Measurements from ENCODE around the gene C1QTNF12. TPM values are rescaled to one million over a fixed set of nuclear protein-coding genes. Genes with fewer than 3 reads are reported as not detected.
A peak's percentile ranks its signal among the peaks of the same experiment; 100 is the strongest.

The C1QTNF12 gene
- total RNA-seq, 6 experiments from 2014 or later, result 0.40 to 4.0 (median 1.1) TPM; not detected in 1

DNA sequence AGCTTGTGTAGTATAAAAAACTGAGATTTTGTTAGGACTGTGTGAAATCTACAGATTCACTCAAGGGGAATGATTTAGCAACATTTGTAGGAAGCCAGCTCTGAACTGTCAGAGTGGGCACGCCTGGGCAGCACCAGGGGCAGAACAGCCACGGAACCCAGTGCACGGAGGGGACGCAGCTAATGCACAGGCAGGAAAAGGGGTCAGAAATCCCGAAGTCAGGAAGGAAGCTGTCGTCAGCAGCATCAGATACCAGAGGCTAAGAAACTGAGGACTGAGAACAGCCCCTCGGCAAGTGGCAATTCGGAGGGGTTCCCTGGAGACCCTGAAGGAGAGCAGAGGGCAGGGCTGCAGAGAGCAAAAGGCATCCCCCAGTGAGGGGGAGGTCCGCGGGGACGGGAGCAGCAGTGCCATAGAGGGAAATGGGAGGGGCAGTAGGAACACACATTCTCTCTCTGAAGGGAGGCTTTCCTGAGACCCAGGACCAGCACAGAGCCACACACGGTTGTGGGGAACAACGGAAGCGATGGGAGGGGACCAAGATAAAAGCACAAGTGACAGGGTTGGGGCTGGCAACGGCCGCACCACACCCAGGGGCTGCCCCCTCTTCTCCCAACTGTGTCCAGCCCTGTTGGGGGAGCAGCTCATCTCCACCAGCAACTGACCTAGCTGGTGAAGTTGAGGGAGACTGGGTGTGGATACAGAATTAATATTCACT, 14.5 kb upstream of the C1QTNF12 start:
- peaks cover 0 to 46% (median 11%) of the 10 kb centered on the region in 4 donors for H3K36me3 ChIP-seq

DNA sequence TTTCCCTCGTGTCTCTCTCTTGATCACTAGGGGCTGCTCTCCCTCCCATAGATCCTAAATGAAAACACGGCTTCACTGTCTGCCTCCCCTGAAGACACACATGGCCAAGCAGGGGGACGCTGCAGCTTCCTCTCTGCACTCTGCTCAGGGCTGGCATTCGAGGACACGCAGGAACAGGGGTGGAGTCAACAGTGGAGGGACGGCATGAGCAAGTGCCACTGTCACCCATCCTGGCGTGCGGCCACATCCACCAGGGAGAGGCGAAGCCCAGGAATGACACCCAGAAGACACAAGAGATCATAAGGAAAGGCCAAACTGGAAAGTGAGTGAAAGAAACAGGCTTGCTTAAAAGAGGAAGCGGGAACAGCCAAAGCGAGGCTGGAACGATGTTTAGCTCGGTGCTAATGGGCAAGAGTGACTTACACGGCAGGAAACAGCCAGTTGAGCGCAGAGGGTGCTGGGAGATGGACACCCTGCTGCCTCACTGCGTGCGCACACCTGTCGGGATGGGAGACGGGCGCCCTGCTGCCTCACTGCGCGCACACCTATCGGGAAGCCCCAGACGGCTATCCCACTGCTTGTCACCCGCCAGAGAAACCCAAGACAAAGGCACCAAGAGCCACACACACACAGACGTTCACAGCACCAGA, 13.6 kb upstream of the C1QTNF12 start:
- TF ChIP-seq POLR2A (IDR thresholded peaks at IDR 0.05), result no peak
- TF ChIP-seq CTCF (IDR thresholded peaks at IDR 0.05), result no peak
- Histone ChIP-seq H3K27ac (no peak overlapping the region), H3K27me3 (no peaks in the 10 kb centered on the region), H3K36me3 (peaks cover 0 to 56% (median 12%) of the 10 kb centered on the region in 4 donors), H3K4me1 (no peaks in the 10 kb centered on the region), H3K4me3 (no peak overlapping the region), H3K9me3 (no peaks in the 10 kb centered on the region)
- ATAC-seq (no peak), DNase-seq (no peak)
- WGBS (ENCODE audit: insufficient coverage, low coverage, low lambda C conversion rate, missing lambda C conversion rate), result 78% methylated on average over 5 of the region's 26 CpGs
- intact Hi-C loops (cut with DNase I), result loop anchor here in 1 of 2 donors (10.0 kb wide), 1 partner anchor 135 kb away; no protein-coding TSS in a partner anchor

More for the DNA sequence above, 14.5 kb upstream of the C1QTNF12 start:
- ATAC-seq, result peak; percentile 29 to 53 (median 50)
- WGBS (ENCODE audit: insufficient coverage, low coverage, low lambda C conversion rate, missing lambda C conversion rate), result 69% methylated on average over 8 of the region's 16 CpGs
- intact Hi-C loops (cut with DNase I), result loop anchor here in 1 of 2 donors (10.0 kb wide), 1 partner anchor 136 kb away; no protein-coding TSS in a partner anchor
- Histone ChIP-seq H3K27ac (no peak overlapping the region), H3K4me3 (no peak overlapping the region), H3K9me3 (no peaks in the 10 kb centered on the region), H3K4me1 (no peaks in the 10 kb centered on the region), H3K27me3 (no peaks in the 10 kb centered on the region)
- DNase-seq, result no peak
- TF ChIP-seq CTCF (IDR thresholded peaks at IDR 0.05) (no peak), POLR2A (IDR thresholded peaks at IDR 0.05) (no peak)

GRCh38 chr1:1259540-1259939, 13.0 kb upstream of the C1QTNF12 start:
- no peak for DNase-seq
- peaks cover 0 to 56% (median 14%) of the 10 kb centered on the region in 4 donors for H3K36me3 ChIP-seq
- WGBS (ENCODE audit: insufficient coverage, low coverage, low lambda C conversion rate, missing lambda C conversion rate), result 100% methylated on average over 1 of the region's 18 CpGs
- no peak for ATAC-seq
- H3K9me3 ChIP-seq, result no peaks in the 10 kb centered on the region
- H3K4me3 ChIP-seq, result no peak overlapping the region
- intact Hi-C loops (cut with DNase I), result no loop called here
- H3K27ac ChIP-seq, result no peak overlapping the region
- no peaks in the 10 kb centered on the region for H3K4me1 ChIP-seq
- TF ChIP-seq POLR2A (IDR thresholded peaks at IDR 0.05) (no peak), CTCF (IDR thresholded peaks at IDR 0.05) (no peak)
- no peaks in the 10 kb centered on the region for H3K27me3 ChIP-seq

DNA sequence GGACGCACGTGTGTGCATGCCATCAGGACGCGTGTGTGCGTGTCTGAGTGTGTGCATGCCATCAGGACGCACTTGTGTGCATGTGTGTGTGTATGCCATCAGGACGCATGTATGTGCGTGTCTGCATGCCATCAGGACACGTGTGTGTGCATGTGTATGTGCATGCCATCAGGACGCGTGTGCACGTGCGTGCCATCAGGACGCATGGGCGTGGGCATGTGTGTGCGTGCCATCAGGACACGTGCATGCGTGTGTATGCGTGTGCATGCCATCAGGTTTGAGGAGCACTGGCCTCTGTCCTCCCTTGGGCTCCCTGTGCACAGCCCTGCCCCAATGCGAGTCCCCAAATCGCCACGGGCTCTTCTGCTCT, 12.6 kb upstream of the C1QTNF12 start:
- TF ChIP-seq CTCF (IDR thresholded peaks at IDR 0.05), result no peak
- no peak for TF ChIP-seq POLR2A (IDR thresholded peaks at IDR 0.05)
- ATAC-seq (no peak), DNase-seq (no peak)
- no CpG with 5 or more reads among the region's 22 CpGs for WGBS (ENCODE audit: insufficient coverage, low coverage, low lambda C conversion rate, missing lambda C conversion rate)
- H3K4me1 ChIP-seq, result no peaks in the 10 kb centered on the region
- H3K9me3 ChIP-seq, result no peaks in the 10 kb centered on the region
- H3K4me3 ChIP-seq, result no peak overlapping the region
- H3K27me3 ChIP-seq, result no peaks in the 10 kb centered on the region
- peaks cover 0 to 56% (median 16%) of the 10 kb centered on the region in 4 donors for H3K36me3 ChIP-seq
- intact Hi-C loops (cut with DNase I), result no loop called here
- H3K27ac ChIP-seq, result no peak overlapping the region
